Thyroid gland (tissue), 4 donors: Measurements from ENCODE around the gene RPS27A.
A peak's percentile ranks its signal among the peaks of the same experiment; 100 is the strongest.

Experiments used
- CTCF ChIP-seq, 6 experiments: fragments of 200-600 bp in 3 of 6; fragments of 450-650 bp in 3 of 6; sonication (generic) in 3 of 6; IDR thresholded peaks; one replicate each; pipeline ENCODE4 v1.5.1; 2016 to 2019; ENCODE audit warnings: antibody characterized with exemption in 6 of 6, mild to moderate bottlenecking in 2 of 6, inconsistent platforms in 1 of 6, moderate library complexity in 1 of 6
- POLR2A ChIP-seq, 2 donors: fragments of 450-650 bp; IDR thresholded peaks; one replicate each; pipeline ENCODE4 v1.6.1; 2017; ENCODE audit warnings: antibody characterized with exemption in 2 of 2, mild to moderate bottlenecking in 2 of 2, moderate library complexity in 1 of 2

GRCh38 chr2:55282110-55282917, 49.8 kb downstream of the RPS27A start:
- TF ChIP-seq POLR2A (IDR thresholded peaks at IDR 0.05): peak; percentile 6 to 86
- TF ChIP-seq CTCF (IDR thresholded peaks at IDR 0.05): peak in 1 of 6 experiments; percentile 9
